ENCODE measurements around the gene GPR87. TPM values are rescaled to one million over a fixed set of nuclear protein-coding genes. Genes with fewer than 3 reads are reported as not detected.

The GPR87 gene
- polyA plus RNA-seq: not detected in 2 replicates

GRCh38 chr3:151316267-151316991, at the start of gene GPR87:
TSS of gene GPR87 (minus strand) at chr3:151316820. CDS start at chr3:151300100, 16,720 bp downstream.

GRCh38 chr3:151329363-151329762, 12.7 kb upstream of the GPR87 start, which contains the start of gene P2RY13:
TSS of gene P2RY13 (minus strand) at chr3:151329549. CDS start at chr3:151329528, 21 bp downstream.

GRCh38 chr3:151278230-151278629, 38.4 kb downstream of the GPR87 start, which contains the start of gene P2RY14:
TSS of gene P2RY14 (minus strand) at chr3:151278542. CDS start at chr3:151214316, 64,226 bp downstream.

Other genes with a start within 250 kb of the GPR87 start
- 3.2 and 8.0 TPM in 2 replicates for gene MED12L, start 231.2 kb downstream of the GPR87 start, polyA plus RNA-seq
- 8.1 TPM in 1 of 2 replicates, not detected in the other for gene GPR171, start 113.6 kb downstream of the GPR87 start, polyA plus RNA-seq
- gene P2RY14, start 38.3 kb downstream of the GPR87 start, polyA plus RNA-seq: 2.1 TPM in 1 of 2 replicates, not detected in the other
- 0.69 and 2.4 TPM in 2 replicates for gene P2RY13, start 12.7 kb upstream of the GPR87 start, polyA plus RNA-seq
- 0.27 TPM in 1 of 2 replicates, not detected in the other for gene P2RY12, start 67.9 kb upstream of the GPR87 start, polyA plus RNA-seq
- gene IGSF10, start 144.2 kb upstream of the GPR87 start, polyA plus RNA-seq: not detected in 2 replicates